Calu3 (cell line): ENCODE measurements around the gene COL5A1. TPM values are rescaled to one million over a fixed set of nuclear protein-coding genes. Genes with fewer than 3 reads are reported as not detected.

Experiments used
- BruUV-seq: library from RNA; stranded (reverse); fragments of 400-500 nt; replicated peaks from 2 replicates; lab custom pipeline; 2021; lab: Mats Ljungman, UMichigan
- CTCF ChIA-PET: fragments of 300-600 bp; sonication (Branson Sonifier 250); formaldehyde crosslinking; loops from one replicate; lab custom pipeline; 2022; ENCODE audit warnings: antibody characterized with exemption; lab: Charles Lee
- DNase-seq: peaks from one replicate; pipeline ENCODE4 v3.0.0; 2022
- H3K27ac Mint-ChIP-seq: one replicate; pipeline ENCODE4 v1.8.0; 2022; ENCODE audit warnings: mixed read lengths; ENCODE audit not compliant: unreplicated experiment
- H3K27me3 Mint-ChIP-seq: one replicate; pipeline ENCODE4 v1.8.0; 2022; ENCODE audit warnings: mixed read lengths; ENCODE audit not compliant: unreplicated experiment
- H3K36me3 Mint-ChIP-seq: one replicate; pipeline ENCODE4 v1.8.0; 2022; ENCODE audit warnings: mild to moderate bottlenecking, moderate library complexity, mixed read lengths; ENCODE audit not compliant: insufficient read depth, unreplicated experiment
- H3K4me1 Mint-ChIP-seq: one replicate; pipeline ENCODE4 v1.8.0; 2022; ENCODE audit warnings: mild to moderate bottlenecking, low read depth, mixed read lengths; ENCODE audit not compliant: unreplicated experiment
- H3K4me3 Mint-ChIP-seq: one replicate; pipeline ENCODE4 v1.8.0; 2022; ENCODE audit warnings: mild to moderate bottlenecking, low read depth, moderate library complexity, mixed read lengths; ENCODE audit not compliant: unreplicated experiment
- H3K9me3 Mint-ChIP-seq: one replicate; pipeline ENCODE4 v1.8.0; 2022; ENCODE audit warnings: low read depth, mixed read lengths; ENCODE audit not compliant: unreplicated experiment
- CTCF ChIP-seq: fragments of 200-600 bp; IDR thresholded peaks from one replicate; pipeline ENCODE4 v1.8.0; 2022; ENCODE audit warnings: antibody characterized with exemption; ENCODE audit not compliant: unreplicated experiment
- intact Hi-C: fragments of 100-400 bp; cut with micrococcal nuclease; formaldehyde crosslinking; loops from one replicate; pipeline ENCODE4 v1.10.0; 2022; ENCODE audit not compliant: unreplicated experiment
- total RNA-seq: library from RNA; stranded (reverse); gene quantifications from 2 replicates; pipeline ENCODE4 v1.2.3, GENCODE V29; 2022

Gene COL5A1
- total RNA-seq, 1 experiment from 2014 or later = not detected

GRCh38 chr9:134890155-134890495 is 248.5 kb downstream of the COL5A1 start:
- H3K27me3 Mint-ChIP-seq = peaks cover 13% of the 10 kb centered on the region
- no peak for TF ChIP-seq CTCF
- intact Hi-C loops = no loop called here
- H3K9me3 Mint-ChIP-seq = peaks cover 1% of the 10 kb centered on the region
- H3K4me3 Mint-ChIP-seq = no peak overlapping the region
- CTCF ChIA-PET = no interaction called here
- H3K4me1 Mint-ChIP-seq = no peaks in the 10 kb centered on the region
- H3K27ac Mint-ChIP-seq = no peak overlapping the region
- no TSS peak for BruUV-seq
- DNase-seq = no peak
- H3K36me3 Mint-ChIP-seq = no peaks in the 10 kb centered on the region

GRCh38 chr9:134891053-134891452 is 249.4 kb downstream of the COL5A1 start:
- TF ChIP-seq CTCF = no peak
- Mint-ChIP-seq H3K9me3 (peaks cover 5% of the 10 kb centered on the region), H3K4me1 (no peaks in the 10 kb centered on the region), H3K27me3 (peaks cover 19% of the 10 kb centered on the region), H3K4me3 (no peak overlapping the region), H3K36me3 (no peaks in the 10 kb centered on the region), H3K27ac (no peak overlapping the region)
- no peak for DNase-seq
- BruUV-seq = no TSS peak
- CTCF ChIA-PET = no interaction called here
- intact Hi-C loops = no loop called here

- TF ChIP-seq CTCF = no peak
- DNase-seq = no peak
- peaks cover 5% of the 10 kb centered on the region for H3K9me3 Mint-ChIP-seq
- H3K27ac Mint-ChIP-seq = no peak overlapping the region
- H3K4me3 Mint-ChIP-seq = no peak overlapping the region
- intact Hi-C loops = no loop called here
- CTCF ChIA-PET = no interaction called here
- no TSS peak for BruUV-seq
- peaks cover 19% of the 10 kb centered on the region for H3K27me3 Mint-ChIP-seq
- no peaks in the 10 kb centered on the region for H3K36me3 Mint-ChIP-seq
- no peaks in the 10 kb centered on the region for H3K4me1 Mint-ChIP-seq
Measured at GRCh38 chr9:134891713-134892112, 250.1 kb downstream of the COL5A1 start.

GRCh38 chr9:134892221-134892620 is 250.6 kb downstream of the COL5A1 start:
- H3K4me3 Mint-ChIP-seq = no peak overlapping the region
- no peaks in the 10 kb centered on the region for H3K4me1 Mint-ChIP-seq
- peaks cover 5% of the 10 kb centered on the region for H3K9me3 Mint-ChIP-seq
- no peak overlapping the region for H3K27ac Mint-ChIP-seq
- CTCF ChIA-PET = no interaction called here
- no TSS peak for BruUV-seq
- no peak for TF ChIP-seq CTCF
- no peak for DNase-seq
- peaks cover 19% of the 10 kb centered on the region for H3K27me3 Mint-ChIP-seq
- no peaks in the 10 kb centered on the region for H3K36me3 Mint-ChIP-seq
- intact Hi-C loops = no loop called here
